IPS-20b (cell line): ENCODE data around the gene GCN1.
A peak's percentile ranks its signal among the peaks of the same experiment; 100 is the strongest.

Experiments
- H3K27ac ChIP-seq: one replicate; pipeline ENCODE4 v1.5.1; 2013; ENCODE audit warnings: low read length
- H3K27me3 ChIP-seq: 2 replicates; pipeline ENCODE4 v1.6.1; 2013; ENCODE audit warnings: mild to moderate bottlenecking, low read length, inconsistent platforms; ENCODE audit not compliant: insufficient read depth
- H3K36me3 ChIP-seq: 2 replicates; pipeline ENCODE4 v1.6.1; 2013; ENCODE audit warnings: low read depth, mild to moderate bottlenecking, inconsistent platforms, low read length, moderate library complexity; ENCODE audit not compliant: insufficient read depth
- H3K4me1 ChIP-seq: 2 replicates; pipeline ENCODE4 v1.6.1; 2013; ENCODE audit warnings: mild to moderate bottlenecking, control low read depth, inconsistent platforms, low read length, moderate library complexity; ENCODE audit not compliant: insufficient read depth
- H3K4me3 ChIP-seq: 2 replicates; pipeline ENCODE4 v1.5.1; 2013; ENCODE audit warnings: mild to moderate bottlenecking, low read length, inconsistent platforms
- H3K9ac ChIP-seq: 2 replicates; pipeline ENCODE4 v1.6.1; 2013; ENCODE audit warnings: low read depth, mild to moderate bottlenecking, inconsistent platforms, low read length, moderate library complexity
- H3K9me3 ChIP-seq: 2 replicates; pipeline ENCODE4 v1.6.1; 2013; ENCODE audit warnings: mild to moderate bottlenecking, low read depth, low read length, inconsistent platforms; ENCODE audit not compliant: insufficient read depth

The GCN1 gene

GRCh38 chr12:120116792-120117651 lies 77.5 kb downstream of the GCN1 start:
- Histone ChIP-seq H3K27ac (peak overlapping the region; percentile 1), H3K4me1 (peaks cover 5% of the 10 kb centered on the region), H3K36me3 (peaks cover 15% of the 10 kb centered on the region; the same call in 1 of the 2 replicates), H3K9ac (peak overlapping the region; percentile 80), H3K27me3 (no peaks in the 10 kb centered on the region), H3K4me3 (peak overlapping the region; percentile 85), H3K9me3 (no peaks in the 10 kb centered on the region)

GRCh38 chr12:120116441-120116791 lies 78.1 kb downstream of the GCN1 start, which contains the start of gene RAB35:
Gene RAB35, minus strand, starts transcription at chr12:120116753. Its CDS starts 103 bp downstream, at chr12:120116650.
- H3K9me3 ChIP-seq: no peaks in the 10 kb centered on the region
- H3K9ac ChIP-seq: peak within 1 kb of the TSS; percentile 88
- peak within 1 kb of the TSS; percentile 93 for H3K4me3 ChIP-seq
- no peaks in the 10 kb centered on the region for H3K27me3 ChIP-seq
- H3K36me3 ChIP-seq: peaks cover 15% of the 10 kb centered on the region; the same call in 1 of the 2 replicates
- H3K4me1 ChIP-seq: peaks cover 5% of the 10 kb centered on the region
- peak within 1 kb of the TSS; percentile 1 for H3K27ac ChIP-seq

- H3K9me3 ChIP-seq: no peaks in the 10 kb centered on the region
- H3K4me1 ChIP-seq: peaks cover 5% of the 10 kb centered on the region
- peaks cover 15% of the 10 kb centered on the region; the same call in 1 of the 2 replicates for H3K36me3 ChIP-seq
- H3K4me3 ChIP-seq: peak overlapping the region; percentile 93
- H3K9ac ChIP-seq: peak overlapping the region; percentile 88; the same call in 1 of the 2 replicates
- H3K27me3 ChIP-seq: no peaks in the 10 kb centered on the region
- no peak overlapping the region for H3K27ac ChIP-seq
These were observed 78.6 kb downstream of the GCN1 start for GRCh38 chr12:120115692-120116440.

- no peaks in the 10 kb centered on the region for H3K9me3 ChIP-seq
- peaks cover 15% of the 10 kb centered on the region; the same call in 1 of the 2 replicates for H3K36me3 ChIP-seq
- no peak overlapping the region for H3K27ac ChIP-seq
- H3K4me1 ChIP-seq: peaks cover 5% of the 10 kb centered on the region
- peak overlapping the region; percentile 88 for H3K9ac ChIP-seq
- H3K4me3 ChIP-seq: 0 out of 2 replicates have a peak overlapping the region, but pooled peaks have one; percentile 93
- H3K27me3 ChIP-seq: no peaks in the 10 kb centered on the region
These were observed 79.4 kb downstream of the GCN1 start for GRCh38 chr12:120115066-120115465.

- Histone ChIP-seq H3K9ac (0 out of 2 replicates have a peak overlapping the region, but pooled peaks have one; percentile 39), H3K36me3 (peaks cover 11% of the 10 kb centered on the region; the same call in 1 of the 2 replicates), H3K4me1 (no peaks in the 10 kb centered on the region; the same call in none of the 2 replicates), H3K27ac (no peak overlapping the region), H3K4me3 (no peak overlapping the region), H3K9me3 (no peaks in the 10 kb centered on the region), H3K27me3 (no peaks in the 10 kb centered on the region)
These were observed 83.7 kb downstream of the GCN1 start for GRCh38 chr12:120110550-120111501.

DNA sequence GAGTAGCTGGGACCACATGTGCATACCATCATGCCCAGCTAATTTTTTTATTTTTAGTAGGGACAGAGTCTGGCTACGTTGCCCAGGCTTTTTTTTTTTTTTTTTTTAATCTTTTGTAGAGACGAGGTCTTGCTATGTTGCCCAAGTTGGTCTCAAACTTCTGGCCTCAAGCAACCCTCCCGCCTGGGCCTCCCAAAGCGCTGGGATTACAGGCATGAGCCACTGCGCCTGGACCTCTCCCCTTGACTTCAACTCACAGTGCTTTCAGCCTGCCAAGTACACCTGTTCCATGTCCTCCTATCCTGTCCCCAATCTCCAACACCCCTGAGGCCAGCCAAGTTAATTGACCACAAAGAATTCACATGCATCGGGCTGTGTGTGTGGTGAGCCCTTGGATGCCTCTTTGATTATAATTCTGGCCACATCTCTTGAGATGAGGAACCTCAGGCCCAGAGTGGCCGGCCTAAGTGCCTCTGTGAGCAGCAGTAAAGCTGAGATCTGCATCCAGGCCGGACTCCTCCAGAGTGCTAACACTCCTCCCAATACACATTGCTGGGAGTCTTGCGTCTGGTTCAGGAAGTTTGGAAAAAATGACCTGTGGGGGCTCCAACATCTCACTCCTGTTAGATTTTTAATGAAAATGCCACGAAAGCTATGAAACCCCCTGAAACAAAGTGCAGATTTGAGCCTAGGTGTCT lies 84.8 kb downstream of the GCN1 start:
- peak overlapping the region; percentile 39; the same call in 1 of the 2 replicates for H3K9ac ChIP-seq
- H3K27ac ChIP-seq: no peak overlapping the region
- peaks cover 10% of the 10 kb centered on the region; the same call in 1 of the 2 replicates for H3K36me3 ChIP-seq
- H3K9me3 ChIP-seq: no peaks in the 10 kb centered on the region
- peaks cover 6% of the 10 kb centered on the region; the same call in 1 of the 2 replicates for H3K4me1 ChIP-seq
- no peak overlapping the region for H3K4me3 ChIP-seq
- H3K27me3 ChIP-seq: no peaks in the 10 kb centered on the region

GRCh38 chr12:120106151-120106550 lies 88.4 kb downstream of the GCN1 start:
- Histone ChIP-seq H3K4me3 (no peak overlapping the region), H3K27ac (no peak overlapping the region), H3K9me3 (no peaks in the 10 kb centered on the region), H3K4me1 (peaks cover 6% of the 10 kb centered on the region; the same call in 1 of the 2 replicates), H3K36me3 (peaks cover 15% of the 10 kb centered on the region; the same call in 1 of the 2 replicates), H3K27me3 (no peaks in the 10 kb centered on the region), H3K9ac (no peak overlapping the region)

DNA sequence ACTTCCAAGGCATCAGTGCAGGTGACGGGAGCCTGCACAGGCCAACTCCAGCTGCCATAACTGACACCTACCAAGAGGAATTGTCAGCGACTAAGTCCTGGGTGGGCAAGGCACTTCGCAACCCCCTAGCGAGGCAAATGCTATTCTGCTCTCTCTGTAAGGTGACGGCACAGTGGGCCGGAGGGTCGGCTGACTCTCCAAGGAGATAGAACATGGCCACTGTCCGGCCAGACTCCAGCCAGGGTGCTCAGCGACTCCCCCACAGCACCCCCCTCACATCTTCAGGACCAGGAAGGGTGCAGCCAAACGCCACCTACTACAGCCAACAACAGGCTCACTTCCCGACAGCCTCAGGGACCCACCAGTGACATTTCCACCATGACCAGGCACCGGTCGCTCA lies 91.1 kb downstream of the GCN1 start:
- H3K9ac ChIP-seq: no peak overlapping the region
- no peak overlapping the region for H3K27ac ChIP-seq
- H3K27me3 ChIP-seq: no peaks in the 10 kb centered on the region
- no peak overlapping the region for H3K4me3 ChIP-seq
- H3K4me1 ChIP-seq: peaks cover 6% of the 10 kb centered on the region; the same call in 1 of the 2 replicates
- peaks cover 29% of the 10 kb centered on the region for H3K36me3 ChIP-seq
- H3K9me3 ChIP-seq: no peaks in the 10 kb centered on the region

- H3K36me3 ChIP-seq: peaks cover 33% of the 10 kb centered on the region
- 0 out of 2 replicates have a peak, but pooled peaks cover 6% of the 10 kb centered on the region for H3K4me1 ChIP-seq
- no peak overlapping the region for H3K4me3 ChIP-seq
- H3K27ac ChIP-seq: no peak overlapping the region
- H3K9ac ChIP-seq: no peak overlapping the region
- H3K27me3 ChIP-seq: no peaks in the 10 kb centered on the region
- no peaks in the 10 kb centered on the region for H3K9me3 ChIP-seq
These were observed 91.5 kb downstream of the GCN1 start for GRCh38 chr12:120103044-120103338.

DNA sequence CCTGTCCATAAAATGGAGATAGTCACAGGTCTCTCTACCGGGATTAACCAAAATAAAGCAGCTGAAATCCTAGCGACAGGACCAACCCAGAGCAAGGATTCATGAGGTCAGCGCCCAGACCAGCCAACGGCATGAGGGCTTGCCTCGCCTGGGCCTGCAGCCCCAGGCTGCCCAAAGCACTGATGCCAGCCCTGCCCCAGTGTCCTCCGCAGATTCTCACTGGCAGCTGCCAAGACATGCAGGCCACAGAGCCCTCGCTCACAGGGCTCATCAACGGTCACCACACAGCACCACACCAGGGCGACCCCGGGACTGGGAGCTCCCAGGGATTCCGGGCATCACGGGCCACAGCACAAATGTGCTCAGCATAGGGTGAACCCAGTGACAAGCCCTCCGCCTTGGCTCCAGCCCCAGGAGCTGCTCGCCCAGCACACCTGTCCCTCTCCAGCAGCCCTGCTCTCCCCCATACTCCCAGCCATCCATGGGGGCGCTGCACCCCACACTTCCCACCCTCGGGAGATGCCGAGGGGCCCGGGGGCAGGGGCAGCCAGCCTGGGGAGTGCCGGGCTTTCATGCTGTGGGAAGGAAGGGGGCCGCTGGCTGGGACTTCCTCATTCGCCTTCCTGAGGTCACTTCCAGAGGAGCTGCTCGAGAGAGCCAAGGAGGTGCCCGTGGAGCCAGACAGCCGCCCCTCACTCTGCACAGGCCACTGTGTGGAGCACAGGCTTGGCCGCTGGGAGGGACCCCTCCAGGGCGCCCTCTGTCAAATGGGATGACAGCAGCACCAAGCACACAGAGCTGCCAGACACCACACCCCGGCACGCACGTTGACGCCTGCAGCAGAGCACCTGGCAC lies 92.1 kb downstream of the GCN1 start:
- H3K36me3 ChIP-seq: peaks cover 35% of the 10 kb centered on the region
- H3K9me3 ChIP-seq: no peaks in the 10 kb centered on the region
- H3K27me3 ChIP-seq: no peaks in the 10 kb centered on the region
- H3K4me1 ChIP-seq: 0 out of 2 replicates have a peak, but pooled peaks cover 6% of the 10 kb centered on the region
- H3K27ac ChIP-seq: no peak overlapping the region
- no peak overlapping the region for H3K4me3 ChIP-seq
- H3K9ac ChIP-seq: no peak overlapping the region
